Fibroblast of skin of scalp (primary cell): ENCODE results near the gene TIAM1.
A peak's percentile ranks its signal among the peaks of the same experiment; 100 is the strongest.

Source experiments
- DNase-seq: peaks from one replicate; pipeline ENCODE4 v3.0.0-alpha.2; 2013

The TIAM1 gene

GRCh38 chr21:31124010-31124409, 220.1 kb downstream of the TIAM1 start:
- no peak for DNase-seq

GRCh38 chr21:31119199-31119598, 224.9 kb downstream of the TIAM1 start:
- no peak for DNase-seq

- DNase-seq = peak; percentile 92
These were observed 226.7 kb downstream of the TIAM1 start for GRCh38 chr21:31117128-31117916.

- DNase-seq = no peak
These were observed 228.8 kb downstream of the TIAM1 start for GRCh38 chr21:31115249-31115648.

GRCh38 chr21:31111093-31111492, 233.0 kb downstream of the TIAM1 start:
- no peak for DNase-seq

GRCh38 chr21:31110430-31110829, 233.6 kb downstream of the TIAM1 start:
- DNase-seq = no peak

- DNase-seq = no peak
These were observed 236.2 kb downstream of the TIAM1 start for GRCh38 chr21:31107871-31108270.

GRCh38 chr21:31107176-31107785, 236.8 kb downstream of the TIAM1 start:
- DNase-seq = no peak

- DNase-seq = no peak
These were observed 240.3 kb downstream of the TIAM1 start for GRCh38 chr21:31103571-31104265.

GRCh38 chr21:31103163-31103562, 240.9 kb downstream of the TIAM1 start:
- no peak for DNase-seq

- no peak for DNase-seq
These were observed 244.9 kb downstream of the TIAM1 start for GRCh38 chr21:31099122-31099521.

GRCh38 chr21:31098576-31099005, 245.5 kb downstream of the TIAM1 start:
- peak; percentile 59 for DNase-seq

- DNase-seq = no peak
These were observed 251.0 kb downstream of the TIAM1 start for GRCh38 chr21:31092832-31093625.

- DNase-seq = no peak
These were observed 253.7 kb downstream of the TIAM1 start for GRCh38 chr21:31090376-31090775.

- no peak for DNase-seq
These were observed 255.6 kb downstream of the TIAM1 start for GRCh38 chr21:31088474-31088751.

- no peak for DNase-seq
These were observed 256.2 kb downstream of the TIAM1 start for GRCh38 chr21:31087639-31088473.

GRCh38 chr21:31084689-31085088, 259.4 kb downstream of the TIAM1 start:
- no peak for DNase-seq

GRCh38 chr21:31078796-31079195, 265.3 kb downstream of the TIAM1 start:
- peak; percentile 12 for DNase-seq

- no peak for DNase-seq
These were observed 265.8 kb downstream of the TIAM1 start for GRCh38 chr21:31078216-31078615.

GRCh38 chr21:31075848-31076247, 268.2 kb downstream of the TIAM1 start:
- no peak for DNase-seq

- no peak for DNase-seq
These were observed 271.5 kb downstream of the TIAM1 start for GRCh38 chr21:31072533-31072932.
